CMK (cell line): ENCODE measurements around the gene BBS9.

Experiments
- DNase-seq: peaks from one replicate; pipeline ENCODE4 v3.0.0-alpha.2; 2010; ENCODE audit warnings: low read depth

BBS9 gene

GRCh38 chr7:33550979-33551378, 421.6 kb downstream of the BBS9 start:
- DNase-seq, result no peak

- DNase-seq, result no peak
Observed at GRCh38 chr7:33554046-33554445, 424.7 kb downstream of the BBS9 start.

- DNase-seq, result no peak
Observed at GRCh38 chr7:33554576-33554975, 425.2 kb downstream of the BBS9 start.

DNA sequence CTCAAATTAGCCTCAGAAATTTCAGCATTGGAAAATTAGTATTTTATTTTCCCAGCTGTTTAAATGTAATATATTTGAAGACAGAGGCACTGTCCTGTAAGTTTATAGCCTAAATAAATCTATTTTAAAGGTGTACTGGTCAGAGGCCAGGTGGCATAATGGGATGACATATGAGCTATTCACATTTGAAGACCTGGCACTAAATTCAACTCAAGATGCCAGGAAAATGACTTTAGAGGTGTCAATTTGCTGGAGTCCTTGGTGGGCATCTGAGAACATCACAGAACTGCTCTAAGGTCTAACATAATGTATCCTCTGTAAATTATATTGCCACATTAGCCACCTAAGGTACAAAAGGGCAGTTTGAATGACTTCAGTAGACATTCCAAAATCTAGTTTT, 427.1 kb downstream of the BBS9 start:
- no peak for DNase-seq

- DNase-seq, result no peak
Observed at GRCh38 chr7:33558549-33559323, 429.4 kb downstream of the BBS9 start.

DNA sequence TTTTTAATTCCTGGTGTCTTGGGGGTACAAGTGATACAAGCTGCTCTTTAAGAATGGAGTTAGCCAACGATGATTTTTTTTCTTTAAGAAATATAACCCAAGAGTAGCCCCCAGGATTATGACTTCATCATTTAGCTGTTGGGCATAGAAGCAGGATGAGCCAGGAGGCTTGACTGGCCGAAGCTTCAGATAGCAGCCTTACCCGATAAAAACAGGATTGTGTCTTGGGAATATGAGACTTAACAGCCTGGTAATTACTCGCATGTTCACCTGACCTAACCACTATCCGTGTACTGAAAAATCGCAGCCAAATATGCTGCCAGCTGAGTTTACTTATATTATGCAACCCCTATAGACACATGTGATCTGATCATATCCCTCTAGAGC, 430.0 kb downstream of the BBS9 start:
- no peak for DNase-seq

DNA sequence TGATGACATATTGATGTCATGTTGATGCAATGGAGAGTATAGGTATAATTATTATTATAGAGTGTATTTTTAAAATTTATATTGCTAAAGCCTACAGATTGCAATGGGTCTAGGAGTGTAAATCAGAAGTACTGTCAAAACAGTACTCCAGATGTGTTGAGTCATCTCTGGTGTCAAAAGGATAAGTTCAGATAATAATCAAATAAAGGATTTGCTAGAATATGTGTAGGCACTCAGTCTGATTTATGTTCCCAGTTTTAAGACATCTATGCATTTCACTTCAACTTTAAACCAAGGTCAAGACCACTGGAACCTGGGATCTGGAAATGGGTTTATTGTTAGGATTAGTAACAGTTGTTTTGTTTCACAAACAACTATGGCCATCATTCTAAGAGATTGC, 433.6 kb downstream of the BBS9 start:
- no peak for DNase-seq

DNA sequence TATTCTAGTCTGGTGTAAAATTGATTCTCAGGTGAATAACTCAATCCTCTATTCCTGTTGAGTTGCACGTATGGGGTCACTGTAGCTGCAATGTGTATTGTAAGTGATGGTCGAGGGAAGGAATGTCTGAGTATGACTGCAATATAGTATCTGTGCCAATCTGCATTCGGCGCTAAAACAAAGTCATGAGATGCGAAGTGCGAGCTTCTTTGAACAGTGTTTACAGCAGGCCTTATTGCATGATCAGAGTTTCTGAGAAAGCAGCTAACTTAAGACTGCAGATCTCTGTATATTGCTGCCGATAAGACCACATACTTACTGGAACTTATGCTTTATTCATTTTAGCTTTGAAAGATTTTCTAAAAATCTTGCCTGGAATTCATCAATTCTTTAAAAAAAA, 434.3 kb downstream of the BBS9 start:
- no peak for DNase-seq

DNA sequence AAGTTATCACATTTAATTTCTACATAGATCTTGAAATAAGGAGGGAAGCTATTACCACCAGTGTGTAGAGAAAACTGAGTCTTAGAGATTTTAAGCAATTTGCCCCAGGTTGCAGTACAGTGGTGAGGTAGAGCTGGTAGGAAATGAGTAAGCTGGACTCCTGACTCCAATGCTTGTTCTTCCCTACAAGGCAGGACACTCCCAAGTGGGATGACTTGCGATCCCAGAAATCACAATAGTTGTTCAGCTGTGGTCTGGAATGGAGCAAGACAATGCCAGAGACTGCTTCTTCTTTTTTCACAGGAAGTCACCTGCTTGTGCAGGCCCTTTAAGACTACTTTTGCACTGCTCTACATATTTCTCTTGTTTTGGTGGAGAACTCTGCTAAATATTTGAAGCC, 448.8 kb downstream of the BBS9 start:
- no peak for DNase-seq

DNA sequence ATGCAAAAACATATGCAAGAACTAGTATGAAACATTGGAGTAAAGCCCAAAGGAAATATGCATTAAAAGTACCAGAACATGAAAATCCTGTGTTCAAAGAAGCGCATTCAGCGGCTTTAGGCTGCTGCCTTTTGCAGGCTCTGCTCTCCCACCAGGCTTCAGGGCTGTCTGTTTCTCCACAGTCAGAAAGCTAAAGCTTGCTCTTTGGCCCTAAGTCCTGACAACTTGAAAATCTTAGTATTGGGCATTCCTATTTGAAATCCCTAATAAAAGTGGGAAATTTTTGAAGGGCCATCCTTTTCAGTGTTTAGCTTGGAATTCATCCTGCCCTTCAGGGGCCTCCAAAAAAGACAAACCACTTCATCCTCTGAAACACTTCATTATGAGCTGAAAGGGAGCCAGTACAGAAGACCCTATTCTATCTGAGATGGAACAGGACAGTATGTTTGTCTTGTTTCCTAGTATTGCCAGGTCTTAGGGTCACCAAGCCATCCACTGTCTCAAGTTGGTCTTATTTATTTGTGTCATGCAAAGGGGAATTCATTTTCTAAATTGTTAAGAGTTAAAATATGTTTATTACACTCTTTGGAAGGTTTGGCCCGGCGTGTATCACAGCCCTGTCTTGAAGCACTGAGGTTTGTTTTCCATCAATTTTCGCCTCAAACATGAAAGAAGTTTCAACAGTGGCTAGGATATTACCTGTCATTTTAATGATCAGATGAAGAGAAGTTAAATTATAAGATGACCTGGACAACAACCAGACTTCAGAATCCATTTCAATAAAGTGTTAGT, 449.7 kb downstream of the BBS9 start:
- DNase-seq, result no peak

DNA sequence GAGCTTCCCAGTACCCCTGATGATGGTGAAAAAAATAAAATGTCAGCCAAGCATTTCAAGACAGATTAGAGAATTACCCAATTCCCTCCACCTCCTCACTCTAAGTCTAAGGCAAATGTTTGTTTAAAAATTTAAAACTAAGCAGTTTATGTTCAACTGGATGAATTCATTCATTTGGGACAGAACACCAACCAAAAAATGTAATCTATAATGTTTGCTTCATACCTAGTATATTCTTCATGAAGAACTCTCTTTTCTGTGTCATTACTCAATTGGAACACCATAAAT, 450.3 kb downstream of the BBS9 start:
- no peak for DNase-seq

DNA sequence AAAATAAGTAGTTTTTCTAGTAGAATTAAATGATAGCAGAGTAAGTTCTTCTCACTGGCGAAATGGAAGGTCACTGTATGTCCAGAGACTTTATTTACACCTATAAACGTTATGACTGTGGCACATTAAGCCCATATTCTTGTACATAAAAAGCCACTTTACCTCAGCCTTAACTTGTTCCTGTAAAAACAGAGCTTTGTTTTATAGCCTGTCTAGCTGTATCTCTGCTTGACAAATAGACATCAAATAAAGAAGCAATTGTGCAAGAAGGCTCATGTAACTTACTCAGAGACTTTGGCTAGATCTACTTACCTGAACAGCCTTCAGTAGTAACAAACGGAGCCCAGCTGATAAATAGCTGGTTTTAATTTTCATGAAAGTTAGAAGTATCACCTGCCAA, 451.9 kb downstream of the BBS9 start:
- no peak for DNase-seq

DNA sequence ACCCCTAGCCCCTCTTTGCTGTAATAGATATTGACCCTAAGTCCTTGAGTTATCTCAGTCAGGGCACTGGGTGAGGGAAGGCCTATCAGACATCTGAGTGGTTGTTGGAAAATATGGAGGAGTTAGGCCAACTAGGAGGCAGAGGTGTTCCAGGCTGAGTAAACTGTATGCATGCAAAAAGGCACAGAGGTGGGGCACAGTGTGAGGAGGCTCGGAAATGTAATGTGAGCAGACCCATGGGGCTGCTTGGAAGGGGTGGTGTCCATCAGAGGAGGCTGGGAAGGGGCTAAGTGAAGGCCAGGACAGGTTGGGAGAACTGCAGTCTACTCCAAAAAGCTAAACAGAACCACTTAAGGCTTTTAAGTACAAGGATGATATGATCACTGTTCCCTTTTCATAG, 452.7 kb downstream of the BBS9 start:
- no peak for DNase-seq

DNA sequence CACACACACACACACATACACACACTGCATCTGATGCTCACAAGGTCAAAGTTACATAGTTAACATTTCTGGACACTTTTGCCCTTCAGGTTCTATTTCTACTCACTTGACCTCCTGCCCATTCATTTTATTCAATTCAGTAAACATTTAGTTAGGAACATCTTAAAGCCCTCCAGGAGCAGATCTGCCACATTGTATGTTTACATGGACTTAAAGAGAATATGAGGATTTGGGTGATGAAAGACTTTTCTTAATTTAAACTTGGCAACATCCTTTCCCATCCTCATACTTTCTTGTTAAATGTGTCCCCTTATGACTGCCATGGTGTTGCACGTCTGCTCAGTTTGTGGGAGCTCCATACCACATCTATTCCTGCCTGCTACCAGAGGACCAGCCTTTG, 453.2 kb downstream of the BBS9 start:
- no peak for DNase-seq

- no peak for DNase-seq
Observed at GRCh38 chr7:33589911-33590310, 460.5 kb downstream of the BBS9 start.

GRCh38 chr7:33590916-33591315, 461.6 kb downstream of the BBS9 start:
- no peak for DNase-seq

DNA sequence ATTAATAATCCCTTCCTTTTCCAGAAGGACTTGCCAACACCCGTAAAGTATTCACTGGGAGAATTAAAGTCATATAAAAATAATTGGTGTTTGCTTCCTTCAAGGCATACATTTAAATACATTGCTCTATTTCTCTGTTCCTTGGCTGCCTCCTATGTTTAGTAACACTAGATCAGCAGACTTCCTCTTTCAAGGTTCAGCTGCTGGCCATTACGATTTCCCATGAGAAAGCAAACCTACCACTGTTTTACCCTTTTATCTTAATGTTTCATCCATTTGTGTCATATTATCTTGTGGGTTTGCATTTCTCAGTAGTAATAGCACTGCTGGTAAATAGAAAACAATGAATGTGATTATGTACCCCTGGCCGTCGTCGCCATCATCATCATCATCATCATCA, 462.1 kb downstream of the BBS9 start:
- DNase-seq, result no peak

DNA sequence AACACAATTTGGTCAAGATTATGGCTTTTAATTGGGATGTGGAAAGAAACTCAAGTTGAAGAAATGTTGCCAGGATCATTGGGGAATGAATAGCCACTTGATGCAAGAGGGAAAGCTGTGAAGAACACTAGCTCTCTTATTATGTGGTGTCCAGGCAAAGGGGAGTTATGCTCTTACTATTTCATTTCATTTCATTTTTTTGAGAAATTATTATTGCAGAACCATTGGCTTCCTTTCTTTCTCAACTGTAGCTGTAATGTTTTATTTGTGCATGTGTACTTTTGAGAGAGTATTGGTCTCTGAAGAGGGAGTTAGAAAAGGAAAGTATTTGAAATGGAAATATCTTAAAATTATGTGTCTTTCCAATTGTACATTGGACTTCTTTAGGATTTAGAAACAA, 463.4 kb downstream of the BBS9 start:
- DNase-seq, result no peak

DNA sequence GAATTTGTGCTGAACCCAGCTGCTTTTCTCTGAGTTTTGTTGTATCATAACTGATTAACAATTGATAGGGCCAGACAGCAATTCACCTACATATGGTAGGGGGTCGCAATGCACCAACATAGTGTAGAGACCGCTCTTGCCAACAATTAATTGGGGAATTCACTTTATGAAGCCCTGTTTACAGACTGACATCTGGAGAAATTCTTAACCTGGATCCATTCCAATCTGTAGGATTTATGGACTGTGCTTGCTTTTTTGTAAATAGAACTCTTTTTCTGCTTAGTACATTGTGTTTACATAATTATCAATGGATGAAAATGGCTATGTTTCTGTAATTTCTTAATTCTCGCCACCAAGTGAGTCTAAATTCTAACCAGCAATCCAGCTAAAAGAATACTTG, 464.2 kb downstream of the BBS9 start:
- no peak for DNase-seq

DNA sequence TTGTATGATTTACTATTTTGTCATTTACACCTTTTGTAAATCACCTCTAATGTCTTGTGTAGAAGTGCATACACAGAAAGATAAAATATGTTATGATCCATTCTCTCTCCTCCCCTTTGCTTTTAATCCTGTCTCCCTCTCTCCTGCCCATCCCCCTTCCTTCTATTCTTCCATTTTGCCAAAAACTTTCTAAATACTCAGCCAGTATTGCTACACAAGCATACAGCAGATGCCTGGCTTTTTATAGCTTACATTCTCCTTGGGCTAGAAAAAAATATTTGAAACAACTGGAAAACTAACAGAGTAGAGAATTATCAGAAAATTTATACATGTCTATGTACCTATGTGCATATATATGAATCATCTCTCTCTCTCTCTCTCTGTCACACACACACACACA, 467.3 kb downstream of the BBS9 start:
- DNase-seq, result no peak

DNA sequence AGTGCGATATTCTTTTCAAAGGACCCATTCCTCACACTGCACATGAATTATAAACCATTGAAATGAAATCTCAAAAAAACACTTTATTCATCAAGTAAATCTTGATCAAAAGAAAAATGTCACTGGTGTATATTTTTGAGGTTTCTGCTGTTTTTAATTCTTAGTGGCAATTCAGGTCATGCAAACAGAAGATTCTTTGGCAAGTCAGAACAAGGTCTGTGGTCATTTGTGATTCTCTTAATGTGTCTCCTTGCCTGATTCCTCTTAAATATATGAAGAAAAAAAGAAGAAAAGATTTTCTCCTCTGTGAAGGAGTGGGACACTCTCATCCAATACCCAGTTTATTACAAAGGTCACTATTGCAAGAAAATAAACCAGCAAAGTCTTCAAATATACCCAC, 467.8 kb downstream of the BBS9 start:
- DNase-seq, result no peak

DNA sequence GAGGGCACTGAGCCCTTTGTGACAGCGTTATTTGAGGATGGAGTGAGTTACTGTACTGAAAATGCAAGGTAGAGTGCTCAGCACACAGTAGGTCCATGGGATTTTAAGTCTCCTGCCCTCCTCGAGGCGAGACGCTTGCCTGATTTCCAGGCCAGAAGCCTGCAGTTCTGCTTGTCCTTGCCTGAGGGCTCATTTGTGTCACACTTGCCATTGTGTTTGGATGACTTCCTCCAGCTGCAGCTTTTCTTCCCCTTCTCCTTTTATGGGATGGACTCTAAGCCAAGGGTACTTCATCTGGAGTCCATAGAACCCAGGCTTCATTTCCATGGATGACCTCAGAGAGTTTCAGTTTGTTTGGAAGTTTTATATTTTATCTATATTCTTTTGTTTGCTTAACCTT, 471.7 kb downstream of the BBS9 start:
- no peak for DNase-seq

- DNase-seq, result no peak
Observed at GRCh38 chr7:33601884-33602283, 472.5 kb downstream of the BBS9 start.

DNA sequence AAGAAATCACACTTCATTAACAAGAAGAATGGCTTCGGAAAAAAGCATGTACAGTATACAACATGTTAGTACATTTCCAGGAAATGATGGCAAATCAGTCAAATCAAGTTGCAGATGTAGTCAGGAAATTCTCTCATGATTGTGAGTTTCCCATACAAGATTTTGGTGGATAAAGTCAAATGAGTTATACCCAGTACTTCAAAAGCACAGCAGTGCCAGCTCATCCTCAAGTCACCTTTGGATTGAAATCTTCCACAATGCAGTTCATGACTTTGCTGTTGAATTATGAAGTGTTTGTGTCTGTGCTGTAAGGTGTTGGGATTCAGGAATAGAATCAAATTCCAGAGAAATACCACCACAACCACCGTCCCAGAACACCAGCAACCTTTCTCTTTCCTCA, 474.7 kb downstream of the BBS9 start:
- DNase-seq, result no peak
